ENCODE results near the gene ESAM. TPM values are rescaled to one million over a fixed set of nuclear protein-coding genes. Genes with fewer than 3 reads are reported as not detected.

The ESAM gene
- total and polyA plus RNA-seq, 4 donors, result 4.0 to 15.6 (median 9.9) TPM

DNA sequence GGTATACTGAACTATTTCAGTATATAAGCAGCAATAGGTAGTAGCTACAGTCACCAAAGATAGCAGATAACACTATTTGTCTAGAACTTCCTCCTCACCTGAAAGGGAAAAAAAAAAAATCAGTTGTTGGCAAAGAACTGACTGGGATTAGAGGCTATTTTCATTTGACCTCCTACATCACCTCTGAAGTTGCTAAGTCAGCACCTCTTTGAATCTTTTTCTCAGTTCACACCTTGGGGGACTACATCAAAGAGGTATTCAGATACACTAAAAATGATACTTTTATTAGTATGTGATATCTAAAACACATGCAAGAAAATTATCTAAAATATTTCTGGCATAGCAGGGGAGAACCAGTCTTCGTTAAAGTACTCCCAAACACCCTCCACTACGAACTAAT, 22.0 kb upstream of the ESAM start (continued):
- TF ChIP-seq, protein P1, sequence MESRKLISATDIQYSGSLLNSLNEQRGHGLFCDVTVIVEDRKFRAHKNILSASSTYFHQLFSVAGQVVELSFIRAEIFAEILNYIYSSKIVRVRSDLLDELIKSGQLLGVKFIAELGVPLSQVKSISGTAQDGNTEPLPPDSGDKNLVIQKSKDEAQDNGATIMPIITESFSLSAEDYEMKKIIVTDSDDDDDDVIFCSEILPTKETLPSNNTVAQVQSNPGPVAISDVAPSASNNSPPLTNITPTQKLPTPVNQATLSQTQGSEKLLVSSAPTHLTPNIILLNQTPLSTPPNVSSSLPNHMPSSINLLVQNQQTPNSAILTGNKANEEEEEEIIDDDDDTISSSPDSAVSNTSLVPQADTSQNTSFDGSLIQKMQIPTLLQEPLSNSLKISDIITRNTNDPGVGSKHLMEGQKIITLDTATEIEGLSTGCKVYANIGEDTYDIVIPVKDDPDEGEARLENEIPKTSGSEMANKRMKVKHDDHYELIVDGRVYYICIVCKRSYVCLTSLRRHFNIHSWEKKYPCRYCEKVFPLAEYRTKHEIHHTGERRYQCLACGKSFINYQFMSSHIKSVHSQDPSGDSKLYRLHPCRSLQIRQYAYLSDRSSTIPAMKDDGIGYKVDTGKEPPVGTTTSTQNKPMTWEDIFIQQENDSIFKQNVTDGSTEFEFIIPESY (IDR thresholded peaks at IDR 0.05), result no peak
- TF ChIP-seq TAF1 (conservative IDR thresholded peaks at IDR 0.05) (no peak), SP1 (IDR thresholded peaks at IDR 0.05) (no peak), GABPA (IDR thresholded peaks at IDR 0.05 in 1 of 2, conservative IDR thresholded peaks at IDR 0.05 in 1 of 2) (no peak), HNF4A (conservative IDR thresholded peaks at IDR 0.05) (no peak), EGR1 (IDR thresholded peaks at IDR 0.05; ENCODE audit: low read depth in 2 of 2) (no peak)

DNA sequence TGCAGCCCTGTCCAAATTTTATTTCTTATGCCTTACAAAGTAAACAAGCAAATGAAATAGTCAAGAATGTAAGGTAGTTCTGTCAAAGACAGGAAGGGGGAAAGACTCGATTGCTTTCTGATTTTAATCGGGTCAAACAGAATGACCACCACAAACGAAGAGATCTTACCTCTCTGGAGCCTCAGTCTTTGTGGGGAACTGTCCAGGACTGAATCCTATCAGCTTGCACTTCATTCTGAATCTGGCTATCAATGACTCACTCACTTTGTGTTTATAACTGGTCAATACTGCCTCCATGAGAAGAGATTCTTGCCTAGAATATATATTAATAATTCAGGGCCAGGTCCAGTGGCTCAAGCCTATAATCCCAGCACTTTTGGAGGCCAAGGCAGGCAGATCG, 20.9 kb upstream of the ESAM start:
- Histone ChIP-seq H3K9ac (ENCODE audit: low read depth in 1 of 2, low read length in 2 of 2) (no peak overlapping the region), H3K36me3 (ENCODE audit: control insufficient read depth in 4 of 4, insufficient read depth in 3 of 4, low read depth in 1 of 4, low read length in 3 of 4) (no peaks in the 10 kb centered on the region), H3K4me1 (ENCODE audit: control insufficient read depth in 4 of 4, insufficient read depth in 4 of 4, low read length in 3 of 4) (peaks cover 0 to 2% (median 0%) of the 10 kb centered on the region in 4 donors), H3K9me3 (ENCODE audit: control insufficient read depth in 4 of 4, low read length in 3 of 4) (no peaks in the 10 kb centered on the region), H3K27me3 (ENCODE audit: control insufficient read depth in 4 of 4, insufficient read depth in 4 of 4, low read length in 3 of 4) (no peaks in the 10 kb centered on the region), H3K27ac (ENCODE audit: low read depth in 1 of 2, low read length in 2 of 2) (no peak overlapping the region), H3K4me3 (ENCODE audit: low read depth in 1 of 3, low read length in 3 of 3) (no peak overlapping the region)
- TF ChIP-seq, protein P2, sequence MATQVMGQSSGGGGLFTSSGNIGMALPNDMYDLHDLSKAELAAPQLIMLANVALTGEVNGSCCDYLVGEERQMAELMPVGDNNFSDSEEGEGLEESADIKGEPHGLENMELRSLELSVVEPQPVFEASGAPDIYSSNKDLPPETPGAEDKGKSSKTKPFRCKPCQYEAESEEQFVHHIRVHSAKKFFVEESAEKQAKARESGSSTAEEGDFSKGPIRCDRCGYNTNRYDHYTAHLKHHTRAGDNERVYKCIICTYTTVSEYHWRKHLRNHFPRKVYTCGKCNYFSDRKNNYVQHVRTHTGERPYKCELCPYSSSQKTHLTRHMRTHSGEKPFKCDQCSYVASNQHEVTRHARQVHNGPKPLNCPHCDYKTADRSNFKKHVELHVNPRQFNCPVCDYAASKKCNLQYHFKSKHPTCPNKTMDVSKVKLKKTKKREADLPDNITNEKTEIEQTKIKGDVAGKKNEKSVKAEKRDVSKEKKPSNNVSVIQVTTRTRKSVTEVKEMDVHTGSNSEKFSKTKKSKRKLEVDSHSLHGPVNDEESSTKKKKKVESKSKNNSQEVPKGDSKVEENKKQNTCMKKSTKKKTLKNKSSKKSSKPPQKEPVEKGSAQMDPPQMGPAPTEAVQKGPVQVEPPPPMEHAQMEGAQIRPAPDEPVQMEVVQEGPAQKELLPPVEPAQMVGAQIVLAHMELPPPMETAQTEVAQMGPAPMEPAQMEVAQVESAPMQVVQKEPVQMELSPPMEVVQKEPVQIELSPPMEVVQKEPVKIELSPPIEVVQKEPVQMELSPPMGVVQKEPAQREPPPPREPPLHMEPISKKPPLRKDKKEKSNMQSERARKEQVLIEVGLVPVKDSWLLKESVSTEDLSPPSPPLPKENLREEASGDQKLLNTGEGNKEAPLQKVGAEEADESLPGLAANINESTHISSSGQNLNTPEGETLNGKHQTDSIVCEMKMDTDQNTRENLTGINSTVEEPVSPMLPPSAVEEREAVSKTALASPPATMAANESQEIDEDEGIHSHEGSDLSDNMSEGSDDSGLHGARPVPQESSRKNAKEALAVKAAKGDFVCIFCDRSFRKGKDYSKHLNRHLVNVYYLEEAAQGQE (IDR thresholded peaks at IDR 0.05), result no peak
- no peak for TF ChIP-seq FOXA2 (IDR thresholded peaks at IDR 0.05)
- no peak for TF ChIP-seq FOXA1 (IDR thresholded peaks at IDR 0.05)
- TF ChIP-seq NR2F2 (IDR thresholded peaks at IDR 0.05), result no peak
- no peak for TF ChIP-seq TAF1 (conservative IDR thresholded peaks at IDR 0.05)
- TF ChIP-seq, protein P3, sequence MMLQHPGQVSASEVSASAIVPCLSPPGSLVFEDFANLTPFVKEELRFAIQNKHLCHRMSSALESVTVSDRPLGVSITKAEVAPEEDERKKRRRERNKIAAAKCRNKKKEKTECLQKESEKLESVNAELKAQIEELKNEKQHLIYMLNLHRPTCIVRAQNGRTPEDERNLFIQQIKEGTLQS (IDR thresholded peaks at IDR 0.05), result no peak
- TF ChIP-seq YY1 (IDR thresholded peaks at IDR 0.05), result no peak
- no peak for TF ChIP-seq RXRA (IDR thresholded peaks at IDR 0.05)
- no peak for TF ChIP-seq EGR1 (IDR thresholded peaks at IDR 0.05; ENCODE audit: low read depth in 2 of 2)
- TF ChIP-seq SP1 (IDR thresholded peaks at IDR 0.05), result no peak
- TF ChIP-seq, protein P4, sequence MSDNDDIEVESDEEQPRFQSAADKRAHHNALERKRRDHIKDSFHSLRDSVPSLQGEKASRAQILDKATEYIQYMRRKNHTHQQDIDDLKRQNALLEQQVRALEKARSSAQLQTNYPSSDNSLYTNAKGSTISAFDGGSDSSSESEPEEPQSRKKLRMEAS (IDR thresholded peaks at IDR 0.05), result no peak
- TF ChIP-seq GABPA (IDR thresholded peaks at IDR 0.05 in 1 of 2, conservative IDR thresholded peaks at IDR 0.05 in 1 of 2), result no peak
- TF ChIP-seq RAD21 (IDR thresholded peaks at IDR 0.05), result no peak
- TF ChIP-seq HNF4A (conservative IDR thresholded peaks at IDR 0.05), result no peak
- TF ChIP-seq, protein P1 (IDR thresholded peaks at IDR 0.05), result no peak
- TF ChIP-seq JUND (IDR thresholded peaks at IDR 0.05), result no peak
- 96% methylated on average over 4 of the region's 4 CpGs for WGBS
- DNase-seq (ENCODE audit: low spot score), result no peak

Data from liver (tissue), 9 donors.